Stimulated activated CD4-positive, alpha-beta T cell treated with anti-CD3 and anti-CD28 coated beads, Interleukin-1b, Interleukin-23, amount 100 ng/mL, for 48 hours (primary cell): Measurements from ENCODE around the gene EPB41L4B.
"Not testable (repeated sequence)": the region's sequence is repeated elsewhere in the genome, so short reads cannot be mapped to it uniquely, and the experiment has no call there.

Experiments used
- DNase-seq: peaks from one replicate; pipeline ENCODE4 v3.0.0-alpha.2; 2020

Gene EPB41L4B

GRCh38 chr9:109150925-109151545 is 169.8 kb downstream of the EPB41L4B start:
- DNase-seq = no peak

GRCh38 chr9:109149722-109150121 is 171.1 kb downstream of the EPB41L4B start:
- no peak for DNase-seq

DNA sequence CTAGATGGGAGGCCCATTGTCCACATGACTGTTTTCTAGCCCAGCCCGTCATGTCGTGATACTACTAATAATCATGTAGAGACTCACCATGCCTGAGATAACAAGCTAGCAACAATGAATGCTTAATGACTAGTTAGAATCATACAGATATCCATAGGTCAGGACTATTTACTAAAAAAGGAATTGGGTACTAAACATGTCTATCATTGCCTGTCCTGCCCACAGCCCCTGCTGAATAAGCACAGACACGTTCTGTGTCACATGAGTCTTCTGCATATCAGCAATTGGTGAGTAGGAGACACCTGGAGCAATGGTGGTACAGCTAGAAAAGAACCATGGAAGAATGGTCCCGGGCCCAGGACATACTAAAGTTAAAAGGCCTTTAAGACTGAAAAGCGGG is 171.8 kb downstream of the EPB41L4B start:
- DNase-seq = no peak

GRCh38 chr9:109145051-109145450 is 175.8 kb downstream of the EPB41L4B start:
- DNase-seq = no peak

DNA sequence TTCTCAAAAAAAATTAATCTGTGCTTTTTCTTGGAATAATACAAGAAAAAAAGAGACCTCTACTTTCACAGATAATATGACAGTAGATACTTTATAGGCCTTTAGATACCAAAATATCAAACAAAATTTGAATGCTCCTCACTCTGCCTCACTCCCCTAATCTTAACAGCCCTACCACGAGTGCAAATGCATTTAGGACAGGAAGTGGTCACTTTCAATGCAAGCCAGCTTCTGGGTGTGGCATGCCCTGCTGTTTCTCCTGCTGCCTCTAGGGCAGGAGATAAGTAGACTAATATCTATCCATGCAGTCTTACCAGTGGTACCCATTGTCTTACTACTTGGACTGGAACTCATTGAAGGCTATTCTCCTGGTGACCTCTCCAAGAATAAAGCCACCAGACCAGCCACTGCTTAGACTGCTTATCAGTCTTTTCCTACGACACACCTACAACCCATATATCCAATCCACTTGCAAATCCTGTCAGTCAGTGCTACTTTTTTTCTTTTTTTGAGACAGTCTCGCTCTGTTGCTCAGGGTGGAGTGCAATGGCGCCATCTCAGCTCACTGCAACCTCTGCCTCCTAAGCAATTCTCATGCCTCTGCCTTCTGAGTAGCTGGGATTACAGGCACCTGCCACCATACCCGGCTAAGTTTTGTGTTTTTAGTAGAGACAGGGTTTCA is 176.8 kb downstream of the EPB41L4B start:
- DNase-seq = peak; percentile 14

- no peak for DNase-seq
Observed at GRCh38 chr9:109141375-109141774, 179.5 kb downstream of the EPB41L4B start.

DNA sequence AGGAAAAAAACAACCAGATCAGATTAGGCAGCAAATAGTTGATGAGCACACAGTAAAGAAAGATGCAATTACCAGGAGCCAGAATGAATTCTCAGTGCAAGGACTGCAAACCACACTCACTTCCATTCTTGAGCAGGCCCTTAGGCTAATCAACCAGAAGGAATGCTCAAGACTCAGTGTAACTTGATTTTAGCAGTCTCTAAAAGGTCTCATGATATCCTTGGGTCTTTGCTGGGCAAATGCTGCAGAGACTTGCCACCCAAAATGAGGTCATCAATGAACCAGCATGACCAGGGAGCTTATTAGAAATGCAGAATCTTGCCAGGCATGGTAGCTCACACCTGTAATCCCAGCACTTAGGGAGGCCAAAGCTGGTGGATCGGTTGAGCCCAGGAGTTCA is 181.0 kb downstream of the EPB41L4B start:
- no peak for DNase-seq

DNA sequence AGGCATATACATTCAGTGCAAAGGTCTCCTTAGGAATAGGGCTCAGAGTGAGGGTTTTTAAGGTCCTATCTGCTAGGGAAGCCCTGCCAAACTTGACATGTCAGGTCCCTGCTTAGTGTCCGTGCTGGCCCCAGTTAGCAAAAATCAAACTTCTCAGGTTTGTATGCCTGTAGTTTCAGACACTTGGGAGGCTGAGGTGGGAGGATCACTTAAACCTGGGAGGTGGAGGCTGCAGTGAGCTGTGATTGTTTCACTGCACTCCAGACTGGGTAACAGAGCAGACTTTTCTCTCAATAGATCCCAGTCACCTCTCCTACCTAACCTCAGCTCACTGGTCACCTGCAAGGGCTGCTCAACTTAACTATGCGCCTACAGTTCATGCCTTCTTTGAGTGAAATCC is 182.4 kb downstream of the EPB41L4B start:
- no peak for DNase-seq

DNA sequence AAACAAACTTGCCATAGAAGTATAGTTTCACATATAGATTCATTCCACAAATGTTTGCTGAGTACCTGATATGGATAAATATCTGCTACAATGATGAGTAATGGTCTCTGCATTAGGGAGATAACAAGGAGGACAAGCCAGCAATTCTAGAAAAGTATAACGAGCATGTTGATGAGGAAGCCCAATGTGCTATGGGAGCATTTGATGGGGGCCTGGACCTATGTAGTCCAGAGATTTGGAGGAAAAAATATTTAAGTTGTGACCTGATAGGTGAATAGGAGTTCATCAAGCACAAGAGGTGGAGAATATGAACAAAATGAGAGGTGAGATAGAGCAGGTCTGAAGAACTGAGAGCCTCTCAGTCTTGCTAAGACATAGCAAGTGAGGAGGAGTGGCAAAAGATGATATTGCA is 186.7 kb downstream of the EPB41L4B start:
- no peak for DNase-seq

DNA sequence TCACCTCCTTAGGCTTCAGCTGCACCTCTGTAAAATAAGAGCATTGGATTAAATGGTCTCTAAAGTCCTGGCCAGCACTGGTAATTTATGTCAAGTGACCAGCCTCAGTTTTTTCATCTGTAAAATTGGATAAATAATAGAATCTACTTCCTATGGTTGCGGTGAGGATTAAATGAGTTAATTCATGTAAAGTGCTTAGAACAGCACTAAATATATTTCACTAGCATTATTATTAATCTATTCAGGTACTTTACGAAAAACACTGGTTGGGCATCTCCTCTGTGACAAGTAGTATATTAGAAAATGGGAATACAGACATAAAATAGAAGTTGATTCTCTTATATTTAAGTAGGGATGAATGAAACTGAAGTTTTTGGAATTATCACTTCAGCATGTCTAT is 187.3 kb downstream of the EPB41L4B start:
- no peak for DNase-seq

DNA sequence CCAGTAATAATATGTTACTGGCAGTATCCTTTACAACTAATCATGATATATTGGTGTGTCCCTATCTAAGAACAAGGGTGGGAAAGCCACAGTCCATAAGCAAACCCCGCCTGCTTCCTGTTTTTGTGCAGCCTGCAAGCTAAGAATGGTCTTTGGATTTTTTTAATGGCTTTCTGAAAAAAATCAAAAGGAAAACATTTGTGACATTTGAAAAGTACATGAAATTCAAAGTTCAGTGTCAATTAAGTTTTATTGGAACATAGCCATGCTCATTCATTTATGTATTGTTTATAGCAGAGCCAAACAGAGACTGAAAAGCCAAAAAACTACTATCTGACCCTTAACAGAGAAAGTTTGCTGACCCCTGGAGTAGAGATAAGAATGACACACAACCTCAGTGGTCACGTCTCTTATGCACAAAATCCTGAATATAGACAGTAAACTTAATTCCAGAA is 188.3 kb downstream of the EPB41L4B start:
- no peak for DNase-seq

GRCh38 chr9:109129470-109130197 is 191.2 kb downstream of the EPB41L4B start:
- DNase-seq = no peak

GRCh38 chr9:109126671-109127070 is 194.2 kb downstream of the EPB41L4B start:
- not testable (repeated sequence) for DNase-seq

GRCh38 chr9:109124121-109124520 is 196.7 kb downstream of the EPB41L4B start:
- DNase-seq = no peak

DNA sequence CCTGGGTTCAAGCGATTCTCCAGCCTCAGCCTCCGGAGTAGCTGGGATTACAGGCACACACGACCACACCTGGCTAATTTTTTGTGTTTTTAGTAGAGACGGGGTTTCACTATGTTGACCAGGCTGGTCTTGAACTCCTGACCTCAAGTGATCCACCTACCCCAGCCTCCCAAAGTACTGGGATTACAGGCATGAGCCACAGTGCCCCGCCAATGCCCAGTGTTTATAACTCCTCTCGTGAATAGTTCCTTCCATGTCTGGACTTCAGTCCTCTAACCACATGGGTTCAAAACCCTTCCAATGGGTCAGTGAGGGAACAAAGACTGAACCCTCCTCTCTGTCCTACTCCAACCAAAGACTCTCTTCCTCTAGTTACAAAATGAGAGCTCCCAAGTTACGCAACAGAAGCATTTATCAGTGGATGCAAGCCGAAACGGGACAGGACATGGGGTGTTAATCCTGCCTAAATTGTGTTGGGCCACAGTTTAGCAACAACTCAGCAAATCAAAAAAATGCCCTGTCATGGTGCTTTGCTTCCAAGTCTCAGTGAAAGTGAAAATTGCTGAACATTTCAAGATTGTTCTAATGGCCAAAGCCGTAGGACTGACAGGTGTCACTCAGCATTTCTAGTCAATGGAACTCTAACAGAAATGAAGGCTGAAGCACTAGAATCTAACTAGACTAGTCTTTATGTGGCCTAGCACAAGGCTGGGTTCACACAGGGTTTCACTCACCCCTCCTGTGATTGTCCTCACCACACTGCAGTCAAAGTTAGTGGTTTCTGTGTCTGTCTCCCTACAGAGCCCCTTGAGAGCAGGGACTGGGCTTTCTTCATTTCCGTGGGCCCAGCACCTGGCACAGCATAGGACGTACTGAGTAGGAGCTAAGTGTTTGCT is 197.9 kb downstream of the EPB41L4B start:
- no peak for DNase-seq
